Measurements from ENCODE around the gene ABCC8.

The ABCC8 gene

GRCh38 chr11:17343257-17343656 is 133.4 kb downstream of the ABCC8 start:
- H3K27ac Mint-ChIP-seq: no peak overlapping the region

More at GRCh38 chr11:17343257-17343656, 133.4 kb downstream of the ABCC8 start:
- H3K4me3 Mint-ChIP-seq: no peak overlapping the region
- H3K36me3 Mint-ChIP-seq: peaks cover 2% of the 10 kb centered on the region
- no peaks in the 10 kb centered on the region for H3K9me3 Mint-ChIP-seq (ENCODE audit: low read depth)
- no peaks in the 10 kb centered on the region for H3K27me3 Mint-ChIP-seq
- peaks cover 15% of the 10 kb centered on the region for H3K4me1 Mint-ChIP-seq (ENCODE audit: low read depth)
